Measurements from ENCODE around the gene DPP6.

- TF ChIP-seq EZH2 (IDR thresholded peaks at IDR 0.05) (no peak), POLR2AphosphoS5 (IDR thresholded peaks at IDR 0.05; ENCODE audit: borderline replicate concordance, low read depth, low read length) (no peak)
Observed at GRCh38 chr7:154688952-154689351, 636.8 kb downstream of the DPP6 start.
